Adrenal gland (tissue), 5 donors: ENCODE measurements around the gene STOML1.

Experiments
- POLR2A ChIP-seq, 2 donors: fragments of 450-650 bp; IDR thresholded peaks; one replicate each; pipeline ENCODE4 v1.6.1; 2017; ENCODE audit warnings: antibody characterized with exemption in 2 of 2, mild to moderate bottlenecking in 2 of 2, moderate library complexity in 1 of 2
- TF ChIP-seq, protein P1 (sequence below), 6 experiments: fragments of 450-650 bp in 4 of 6; fragments of 200-600 bp in 2 of 6; sonication (generic) in 1 of 6; IDR thresholded peaks; 1 replicate in 5 of 6; 2 replicates in 1 of 6; pipeline versions ENCODE4 v1.5.1 to v1.8.0; 2016 to 2021; ENCODE audit warnings: antibody characterized with exemption in 6 of 6, mild to moderate bottlenecking in 2 of 6, moderate library complexity in 1 of 6
- donor health status: DM: no; HTN: no; CAD: no.

DNA sequence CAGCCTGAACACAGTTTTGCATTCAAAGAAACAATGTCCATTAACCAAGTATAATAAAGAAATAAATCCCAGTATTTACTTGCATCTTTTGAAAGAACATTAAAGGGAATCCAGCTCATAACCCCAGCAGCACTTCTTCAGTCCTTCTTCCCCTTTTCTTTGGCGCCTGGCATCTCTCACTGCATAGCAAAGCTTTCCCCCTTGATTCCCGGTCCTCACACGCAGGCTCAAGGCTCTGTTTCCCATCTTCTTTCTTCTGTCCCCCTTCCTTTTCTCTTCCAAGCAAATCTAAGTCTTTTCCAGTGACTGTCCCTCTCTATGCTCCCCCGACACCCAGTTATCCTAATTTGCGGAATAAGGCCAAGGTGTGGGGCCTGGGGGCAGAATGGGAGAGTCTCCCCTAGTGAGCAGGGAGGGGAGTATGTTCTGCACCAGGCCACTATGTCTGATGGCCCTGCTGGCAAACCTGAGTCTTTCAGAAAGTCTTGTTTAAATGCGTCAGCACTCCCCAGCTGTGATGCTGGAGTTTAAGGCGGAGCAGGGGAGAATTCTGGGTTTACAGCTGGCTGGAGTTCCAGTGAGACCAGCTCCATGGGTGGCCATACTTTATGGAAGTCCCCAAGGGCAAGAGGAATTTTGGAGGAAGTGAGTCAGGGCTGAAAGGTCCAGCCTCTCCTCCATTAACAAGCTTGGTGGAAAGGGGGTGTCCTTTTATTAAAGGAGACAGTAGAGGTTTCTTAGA, 48.2 kb upstream of the STOML1 start:
- no peak for TF ChIP-seq POLR2A (IDR thresholded peaks at IDR 0.05)
- TF ChIP-seq, protein P1, sequence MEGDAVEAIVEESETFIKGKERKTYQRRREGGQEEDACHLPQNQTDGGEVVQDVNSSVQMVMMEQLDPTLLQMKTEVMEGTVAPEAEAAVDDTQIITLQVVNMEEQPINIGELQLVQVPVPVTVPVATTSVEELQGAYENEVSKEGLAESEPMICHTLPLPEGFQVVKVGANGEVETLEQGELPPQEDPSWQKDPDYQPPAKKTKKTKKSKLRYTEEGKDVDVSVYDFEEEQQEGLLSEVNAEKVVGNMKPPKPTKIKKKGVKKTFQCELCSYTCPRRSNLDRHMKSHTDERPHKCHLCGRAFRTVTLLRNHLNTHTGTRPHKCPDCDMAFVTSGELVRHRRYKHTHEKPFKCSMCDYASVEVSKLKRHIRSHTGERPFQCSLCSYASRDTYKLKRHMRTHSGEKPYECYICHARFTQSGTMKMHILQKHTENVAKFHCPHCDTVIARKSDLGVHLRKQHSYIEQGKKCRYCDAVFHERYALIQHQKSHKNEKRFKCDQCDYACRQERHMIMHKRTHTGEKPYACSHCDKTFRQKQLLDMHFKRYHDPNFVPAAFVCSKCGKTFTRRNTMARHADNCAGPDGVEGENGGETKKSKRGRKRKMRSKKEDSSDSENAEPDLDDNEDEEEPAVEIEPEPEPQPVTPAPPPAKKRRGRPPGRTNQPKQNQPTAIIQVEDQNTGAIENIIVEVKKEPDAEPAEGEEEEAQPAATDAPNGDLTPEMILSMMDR (IDR thresholded peaks at IDR 0.05) = peak in 1 of 6 experiments; percentile 18
